Breast epithelium (tissue), 4 donors: ENCODE measurements around the gene BCAS2. TPM values are rescaled to one million over a fixed set of nuclear protein-coding genes. Genes with fewer than 3 reads are reported as not detected.

Experiments used
- DNase-seq, 2 donors: peaks; one replicate each; pipeline ENCODE4 v3.0.0-alpha.2; 2019; ENCODE audit warnings: low spot score in 2 of 2
- H3K27ac ChIP-seq, 2 donors: fragments of 200-600 bp; sonication (generic) in 1 of 2; one replicate each; pipeline ENCODE4 v1.5.1; 2016 to 2019; ENCODE audit warnings: mild to moderate bottlenecking in 1 of 2
- H3K27me3 ChIP-seq, 2 donors: fragments of 200-600 bp; sonication (generic) in 1 of 2; one replicate each; pipeline versions ENCODE4 v1.5.1 to v1.6.0; 2017 to 2019; ENCODE audit warnings: control low read depth in 1 of 2, mild to moderate bottlenecking in 1 of 2
- H3K36me3 ChIP-seq: fragments of 200-600 bp; one replicate; pipeline ENCODE4 v1.5.1; 2019
- H3K4me1 ChIP-seq, 2 donors: fragments of 200-600 bp; sonication (generic); one replicate each; pipeline ENCODE4 v1.5.1; 2016 to 2019; ENCODE audit warnings: control low read depth in 1 of 2
- H3K4me3 ChIP-seq, 3 donors: fragments of 200-600 bp; sonication (generic); 1 replicate in 2 of 3; 2 replicates in 1 of 3; pipeline ENCODE4 v1.5.1; 2016 to 2019; ENCODE audit warnings: mild to moderate bottlenecking in 3 of 3, moderate library complexity in 2 of 3
- H3K9me3 ChIP-seq, 2 donors: fragments of 200-600 bp; sonication (generic) in 1 of 2; one replicate each; pipeline ENCODE4 v1.5.1; 2016 to 2019; ENCODE audit warnings: control low read depth in 1 of 2
- POLR2A ChIP-seq: fragments of 450-650 bp; IDR thresholded peaks from one replicate; pipeline ENCODE4 v1.6.1; 2016; ENCODE audit warnings: antibody characterized with exemption, mild to moderate bottlenecking, moderate library complexity
- POLR2AphosphoS5 ChIP-seq, 3 donors: sonication (generic); formaldehyde crosslinking; IDR thresholded peaks; one replicate each; pipeline ENCODE4 v1.6.1; 2017; ENCODE audit warnings: antibody characterized with exemption in 3 of 3
- intact Hi-C: fragments of 100-400 bp; cut with DNase I; formaldehyde crosslinking; loops from one replicate; pipeline ENCODE4 v1.15.1; 2023; ENCODE audit warnings: low total_unique reads
- total RNA-seq, 3 donors: library from RNA; depleted of rRNA; stranded (reverse); fragments of >200 nt; gene quantifications; one replicate each; pipeline ENCODE4 v1.1.0, GENCODE V29; 2016
- TF ChIP-seq, protein P1 (sequence below), 3 donors: fragments of 450-650 bp; IDR thresholded peaks; one replicate each; pipeline ENCODE4 v1.5.1; 2016 to 2017; ENCODE audit warnings: antibody characterized with exemption in 3 of 3, mild to moderate bottlenecking in 3 of 3, moderate library complexity in 3 of 3

The BCAS2 gene
- total RNA-seq, 3 donors from 2014 or later = 46.5 to 48.0 (median 46.9) TPM

GRCh38 chr1:114545315-114545714, 36.1 kb downstream of the BCAS2 start:
- Histone ChIP-seq H3K4me1 (no peaks in the 10 kb centered on the region), H3K4me3 (no peak overlapping the region), H3K36me3 (no peaks in the 10 kb centered on the region), H3K27me3 (no peaks in the 10 kb centered on the region), H3K9me3 (no peaks in the 10 kb centered on the region), H3K27ac (no peak overlapping the region)
- TF ChIP-seq, protein P1, sequence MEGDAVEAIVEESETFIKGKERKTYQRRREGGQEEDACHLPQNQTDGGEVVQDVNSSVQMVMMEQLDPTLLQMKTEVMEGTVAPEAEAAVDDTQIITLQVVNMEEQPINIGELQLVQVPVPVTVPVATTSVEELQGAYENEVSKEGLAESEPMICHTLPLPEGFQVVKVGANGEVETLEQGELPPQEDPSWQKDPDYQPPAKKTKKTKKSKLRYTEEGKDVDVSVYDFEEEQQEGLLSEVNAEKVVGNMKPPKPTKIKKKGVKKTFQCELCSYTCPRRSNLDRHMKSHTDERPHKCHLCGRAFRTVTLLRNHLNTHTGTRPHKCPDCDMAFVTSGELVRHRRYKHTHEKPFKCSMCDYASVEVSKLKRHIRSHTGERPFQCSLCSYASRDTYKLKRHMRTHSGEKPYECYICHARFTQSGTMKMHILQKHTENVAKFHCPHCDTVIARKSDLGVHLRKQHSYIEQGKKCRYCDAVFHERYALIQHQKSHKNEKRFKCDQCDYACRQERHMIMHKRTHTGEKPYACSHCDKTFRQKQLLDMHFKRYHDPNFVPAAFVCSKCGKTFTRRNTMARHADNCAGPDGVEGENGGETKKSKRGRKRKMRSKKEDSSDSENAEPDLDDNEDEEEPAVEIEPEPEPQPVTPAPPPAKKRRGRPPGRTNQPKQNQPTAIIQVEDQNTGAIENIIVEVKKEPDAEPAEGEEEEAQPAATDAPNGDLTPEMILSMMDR (IDR thresholded peaks at IDR 0.05) = no peak
- no peak for TF ChIP-seq POLR2AphosphoS5 (IDR thresholded peaks at IDR 0.05)
- no peak for TF ChIP-seq POLR2A
- no peak for DNase-seq
- intact Hi-C loops = no loop called here

GRCh38 chr1:114540821-114541220, 40.6 kb downstream of the BCAS2 start:
- no peaks in the 10 kb centered on the region for H3K27me3 ChIP-seq
- no peak overlapping the region for H3K4me3 ChIP-seq
- no peaks in the 10 kb centered on the region for H3K36me3 ChIP-seq
- H3K27ac ChIP-seq = no peak overlapping the region
- intact Hi-C loops = no loop called here
- H3K4me1 ChIP-seq = no peaks in the 10 kb centered on the region
- TF ChIP-seq POLR2AphosphoS5 (IDR thresholded peaks at IDR 0.05) (no peak), POLR2A (no peak)
- TF ChIP-seq, protein P1 (IDR thresholded peaks at IDR 0.05) = no peak
- no peak for DNase-seq
- H3K9me3 ChIP-seq = no peaks in the 10 kb centered on the region

GRCh38 chr1:114540272-114540671, 41.1 kb downstream of the BCAS2 start:
- Histone ChIP-seq H3K4me1 (no peaks in the 10 kb centered on the region), H3K36me3 (no peaks in the 10 kb centered on the region), H3K9me3 (no peaks in the 10 kb centered on the region), H3K27me3 (no peaks in the 10 kb centered on the region), H3K27ac (no peak overlapping the region), H3K4me3 (no peak overlapping the region)
- intact Hi-C loops = no loop called here
- TF ChIP-seq, protein P1 (IDR thresholded peaks at IDR 0.05) = no peak
- TF ChIP-seq POLR2AphosphoS5 (IDR thresholded peaks at IDR 0.05) = no peak
- DNase-seq = no peak

DNA sequence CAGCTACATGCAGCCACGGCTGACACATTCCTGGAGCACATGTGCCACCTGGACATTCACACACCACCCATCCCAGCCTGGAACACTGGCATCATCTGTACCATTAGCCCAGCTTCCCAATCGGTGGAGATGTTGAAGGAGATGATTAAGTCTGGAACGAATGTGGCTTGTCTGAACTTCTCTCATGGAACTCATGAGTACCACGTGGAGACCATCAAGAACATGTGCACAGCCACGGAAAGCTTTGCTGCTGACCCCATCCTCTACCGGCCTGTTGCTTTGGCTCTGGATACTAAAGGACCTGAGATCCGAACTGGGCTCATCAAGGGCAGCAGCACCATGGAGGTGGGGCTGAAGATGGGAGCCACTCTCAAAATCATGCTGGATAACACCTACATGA, 45.4 kb downstream of the BCAS2 start:
- no peak overlapping the region for H3K27ac ChIP-seq
- H3K4me1 ChIP-seq = no peaks in the 10 kb centered on the region
- H3K4me3 ChIP-seq = no peak overlapping the region
- intact Hi-C loops = no loop called here
- no peak for DNase-seq
- no peaks in the 10 kb centered on the region for H3K9me3 ChIP-seq
- H3K36me3 ChIP-seq = no peaks in the 10 kb centered on the region
- TF ChIP-seq POLR2AphosphoS5 (IDR thresholded peaks at IDR 0.05) = no peak
- no peak for TF ChIP-seq POLR2A
- TF ChIP-seq, protein P1 (IDR thresholded peaks at IDR 0.05) = no peak
- H3K27me3 ChIP-seq = no peaks in the 10 kb centered on the region

- intact Hi-C loops = no loop called here
- no peak for DNase-seq
- Histone ChIP-seq H3K36me3 (no peaks in the 10 kb centered on the region), H3K27ac (no peak overlapping the region), H3K27me3 (no peaks in the 10 kb centered on the region), H3K4me3 (no peak overlapping the region), H3K9me3 (no peaks in the 10 kb centered on the region), H3K4me1 (no peaks in the 10 kb centered on the region)
- TF ChIP-seq POLR2AphosphoS5 (IDR thresholded peaks at IDR 0.05) = no peak
- TF ChIP-seq POLR2A = no peak
- TF ChIP-seq, protein P1 (IDR thresholded peaks at IDR 0.05) = no peak
Observed at GRCh38 chr1:114535401-114535800, 46.0 kb downstream of the BCAS2 start.
